ENCODE measurements around the gene TBC1D10A. TPM values are rescaled to one million over a fixed set of nuclear protein-coding genes. Genes with fewer than 3 reads are reported as not detected.

The TBC1D10A gene
- total RNA-seq, 1 donor from 2014 or later = 32.7 TPM

GRCh38 chr22:30244641-30245040 is 82.1 kb downstream of the TBC1D10A start:
- peaks cover 74% of the 10 kb centered on the region for H3K79me2 ChIP-seq (ENCODE audit: insufficient read depth, low read length)
- no peak for TF ChIP-seq CTCF (IDR thresholded peaks at IDR 0.05; ENCODE audit: insufficient read depth, low read depth, low read length)
- TF ChIP-seq EZH2 (IDR thresholded peaks at IDR 0.05; ENCODE audit: insufficient read depth, low read length) = no peak
- peaks cover 49% of the 10 kb centered on the region for H3K4me1 Mint-ChIP-seq (ENCODE audit: low read depth, unreplicated experiment)
- peak overlapping the region; percentile 100 for H3K4me2 ChIP-seq (ENCODE audit: low read length)
- H3K27me3 ChIP-seq (ENCODE audit: insufficient read depth, low read length) = no peaks in the 10 kb centered on the region
- peaks cover 23% of the 10 kb centered on the region for H4K20me1 ChIP-seq (ENCODE audit: insufficient read depth, low read length)
- peak overlapping the region; percentile 86 for H3K4me3 ChIP-seq (ENCODE audit: insufficient read depth, low read depth, low read length)
- no peak overlapping the region for H2AFZ ChIP-seq (ENCODE audit: low read depth, low read length)
- DNase-seq (ENCODE audit: low read depth) (no peak), FAIRE-seq (no peak)
- peak overlapping the region; percentile 92 for H3K27ac ChIP-seq (ENCODE audit: low read depth, low read length)
- no peaks in the 10 kb centered on the region for H3K9me3 ChIP-seq (ENCODE audit: insufficient read depth, low read depth, low read length)
- H3K4me3 Mint-ChIP-seq (ENCODE audit: unreplicated experiment) = peak overlapping the region; percentile 97
- peak overlapping the region; percentile 100 for H3K9ac ChIP-seq (ENCODE audit: low read length)
- peaks cover 81% of the 10 kb centered on the region for H3K4me1 ChIP-seq (ENCODE audit: insufficient read depth, low read length)
- H3K9me3 Mint-ChIP-seq (ENCODE audit: unreplicated experiment) = peaks cover 2% of the 10 kb centered on the region
- no peaks in the 10 kb centered on the region for H3K27me3 Mint-ChIP-seq (ENCODE audit: low read depth, unreplicated experiment)
- peaks cover 21% of the 10 kb centered on the region for H3K36me3 ChIP-seq (ENCODE audit: insufficient read depth, low read length)
- H3K27ac Mint-ChIP-seq (ENCODE audit: unreplicated experiment) = peak overlapping the region; percentile 94
- peaks cover 23% of the 10 kb centered on the region for H3K36me3 Mint-ChIP-seq (ENCODE audit: low read depth, unreplicated experiment)

GRCh38 chr22:30244066-30244465 is 82.7 kb downstream of the TBC1D10A start:
- no peak for TF ChIP-seq CTCF (IDR thresholded peaks at IDR 0.05; ENCODE audit: insufficient read depth, low read depth, low read length)
- TF ChIP-seq EZH2 (IDR thresholded peaks at IDR 0.05; ENCODE audit: insufficient read depth, low read length) = no peak
- Mint-ChIP-seq H3K4me1 (ENCODE audit: low read depth, unreplicated experiment) (peaks cover 51% of the 10 kb centered on the region), H3K9me3 (ENCODE audit: unreplicated experiment) (peaks cover 2% of the 10 kb centered on the region), H3K4me3 (ENCODE audit: unreplicated experiment) (peak overlapping the region; percentile 97), H3K27ac (ENCODE audit: unreplicated experiment) (peak overlapping the region; percentile 87), H3K36me3 (ENCODE audit: low read depth, unreplicated experiment) (peaks cover 23% of the 10 kb centered on the region), H3K27me3 (ENCODE audit: low read depth, unreplicated experiment) (no peaks in the 10 kb centered on the region)
- Histone ChIP-seq H3K4me1 (ENCODE audit: insufficient read depth, low read length) (peaks cover 80% of the 10 kb centered on the region), H3K36me3 (ENCODE audit: insufficient read depth, low read length) (peaks cover 25% of the 10 kb centered on the region), H3K27ac (ENCODE audit: low read depth, low read length) (peak overlapping the region; percentile 92), H3K27me3 (ENCODE audit: insufficient read depth, low read length) (no peaks in the 10 kb centered on the region), H3K9ac (ENCODE audit: low read length) (peak overlapping the region; percentile 100), H3K9me3 (ENCODE audit: insufficient read depth, low read depth, low read length) (no peaks in the 10 kb centered on the region), H3K79me2 (ENCODE audit: insufficient read depth, low read length) (peaks cover 74% of the 10 kb centered on the region), H2AFZ (ENCODE audit: low read depth, low read length) (no peak overlapping the region), H4K20me1 (ENCODE audit: insufficient read depth, low read length) (peaks cover 23% of the 10 kb centered on the region), H3K4me2 (ENCODE audit: low read length) (peak overlapping the region; percentile 100), H3K4me3 (ENCODE audit: insufficient read depth, low read depth, low read length) (peak overlapping the region; percentile 86)
- DNase-seq (ENCODE audit: low read depth) (no peak), FAIRE-seq (no peak)

- Histone ChIP-seq H2AFZ (ENCODE audit: low read depth, low read length) (no peak overlapping the region), H3K79me2 (ENCODE audit: insufficient read depth, low read length) (peaks cover 74% of the 10 kb centered on the region)
- peaks cover 2% of the 10 kb centered on the region for H3K9me3 Mint-ChIP-seq (ENCODE audit: unreplicated experiment)
These were observed 83.1 kb downstream of the TBC1D10A start for GRCh38 chr22:30243661-30244060.

More at GRCh38 chr22:30243661-30244060, 83.1 kb downstream of the TBC1D10A start:
- H3K4me2 ChIP-seq (ENCODE audit: low read length) = peak overlapping the region; percentile 100
- H3K9me3 ChIP-seq (ENCODE audit: insufficient read depth, low read depth, low read length) = no peaks in the 10 kb centered on the region
- H3K4me3 Mint-ChIP-seq (ENCODE audit: unreplicated experiment) = peak overlapping the region; percentile 97
- H3K4me1 Mint-ChIP-seq (ENCODE audit: low read depth, unreplicated experiment) = peaks cover 55% of the 10 kb centered on the region
- peaks cover 25% of the 10 kb centered on the region for H3K36me3 ChIP-seq (ENCODE audit: insufficient read depth, low read length)
- H3K4me1 ChIP-seq (ENCODE audit: insufficient read depth, low read length) = peaks cover 80% of the 10 kb centered on the region
- peak overlapping the region; percentile 87 for H3K27ac Mint-ChIP-seq (ENCODE audit: unreplicated experiment)
- DNase-seq (ENCODE audit: low read depth) = no peak
- TF ChIP-seq EZH2 (IDR thresholded peaks at IDR 0.05; ENCODE audit: insufficient read depth, low read length) = no peak
- no peak for TF ChIP-seq CTCF (IDR thresholded peaks at IDR 0.05; ENCODE audit: insufficient read depth, low read depth, low read length)
- no peak for FAIRE-seq
- H4K20me1 ChIP-seq (ENCODE audit: insufficient read depth, low read length) = peaks cover 23% of the 10 kb centered on the region
- H3K27me3 ChIP-seq (ENCODE audit: insufficient read depth, low read length) = no peaks in the 10 kb centered on the region
- peak overlapping the region; percentile 86 for H3K4me3 ChIP-seq (ENCODE audit: insufficient read depth, low read depth, low read length)
- H3K9ac ChIP-seq (ENCODE audit: low read length) = peak overlapping the region; percentile 100
- peak overlapping the region; percentile 92 for H3K27ac ChIP-seq (ENCODE audit: low read depth, low read length)
- peaks cover 23% of the 10 kb centered on the region for H3K36me3 Mint-ChIP-seq (ENCODE audit: low read depth, unreplicated experiment)
- H3K27me3 Mint-ChIP-seq (ENCODE audit: low read depth, unreplicated experiment) = no peaks in the 10 kb centered on the region

Measured in astrocyte (in vitro differentiated cells and primary cell).